HepG2 (cell line): ENCODE data around the gene TCEANC2. TPM values are rescaled to one million over a fixed set of nuclear protein-coding genes. Genes with fewer than 3 reads are reported as not detected.

Source experiments
- ATAC-seq: fragments of 200-7000 bp; cut with Tn5 transposase; 3 replicates; pipeline ENCODE4 v1.9.1; 2020; ENCODE audit warnings: mild to moderate bottlenecking, moderate library complexity
- BruUV-seq: library from RNA; stranded (reverse); fragments of 400-500 nt; replicated peaks from 2 replicates; lab custom pipeline; 2021; lab: Mats Ljungman, UMichigan
- CTCF ChIA-PET: fragments of 300-600 bp; formaldehyde crosslinking; extraction: SDS; loops from one replicate; lab custom pipeline; 2021; ENCODE audit warnings: low total read pairs, inconsistent platforms, low intra/inter-chr PET ratio; lab: Yijun Ruan, JAX
- POLR2A ChIA-PET: fragments of 350-600 bp; sonication (Branson Sonifier 250); formaldehyde crosslinking; loops from one replicate; lab custom pipeline; 2020; ENCODE audit warnings: antibody characterized with exemption, inconsistent platforms; lab: Yijun Ruan, JAX
- DNase-seq: peaks from one replicate; pipeline ENCODE4 v3.0.0-alpha.2; 2015; ENCODE audit warnings: low spot score
- FAIRE-seq: peaks from 3 replicates; lab custom pipeline; 2011; peaks lifted over from hg19 to GRCh38; lab: Jason Lieb, UNC
- H2AFZ ChIP-seq: one replicate; pipeline ENCODE4 v1.6.1; 2011; ENCODE audit warnings: low read length, inconsistent platforms
- H3K27ac ChIP-seq: fragments of 300-600 bp; 3 replicates; pipeline ENCODE4 v1.8.0; 2011; ENCODE audit warnings: mixed run types, mild to moderate bottlenecking, mixed read lengths, low read length, inconsistent platforms; ENCODE audit not compliant: insufficient read depth; ENCODE audit errors: extremely low read length
- H3K27me3 ChIP-seq, 2 experiments: fragments of 200-600 bp in 1 of 2; 2 replicates in 1 of 2; 3 replicates in 1 of 2; pipeline versions ENCODE4 v1.6.0 to v1.8.0; 2011; ENCODE audit warnings: low read length in 2 of 2, mild to moderate bottlenecking in 2 of 2, moderate library complexity in 2 of 2, inconsistent platforms in 1 of 2; ENCODE audit not compliant: insufficient read depth in 2 of 2, control insufficient read depth in 1 of 2
- H3K36me3 ChIP-seq, 2 experiments: fragments of 200-600 bp in 1 of 2; replicated peaks in 1 of 2; 2 replicates in 1 of 2; 3 replicates in 1 of 2; pipeline versions ENCODE4 v1.5.1 to v1.8.0; 2011; ENCODE audit warnings: low read length in 2 of 2, inconsistent platforms in 1 of 2; ENCODE audit not compliant: insufficient read depth in 2 of 2, control insufficient read depth in 1 of 2
- H3K4me1 ChIP-seq: 2 replicates; pipeline ENCODE4 v1.5.1; 2012; ENCODE audit warnings: low read length, inconsistent platforms; ENCODE audit not compliant: insufficient read depth
- H3K4me2 ChIP-seq: 2 replicates; pipeline ENCODE4 v1.6.0; 2011; ENCODE audit warnings: low read depth, low read length, inconsistent platforms
- H3K4me3 ChIP-seq, 3 experiments: fragments of 200-600 bp in 1 of 3; sonication (generic), shearing (Covaris generic) in 1 of 3; replicated peaks in 1 of 3; 2 replicates each; pipeline ENCODE4 v1.5.1; 2011 to 2016; ENCODE audit warnings: low read length in 3 of 3, inconsistent platforms in 2 of 3, low read depth in 2 of 3, mild to moderate bottlenecking in 2 of 3, control low read depth in 1 of 3, mixed read lengths in 1 of 3; ENCODE audit not compliant: insufficient read depth in 1 of 3
- H3K79me2 ChIP-seq: one replicate; pipeline ENCODE4 v1.6.1; 2011; ENCODE audit warnings: low read length, inconsistent platforms; ENCODE audit not compliant: insufficient read depth
- H3K9ac ChIP-seq: 2 replicates; pipeline ENCODE4 v1.6.0; 2011; ENCODE audit warnings: mild to moderate bottlenecking, low read depth, low read length, inconsistent platforms; ENCODE audit not compliant: insufficient read depth
- H3K9me3 ChIP-seq: 2 replicates; pipeline ENCODE4 v1.5.1; 2012; ENCODE audit warnings: mild to moderate bottlenecking, low read length
- H4K20me1 ChIP-seq: 2 replicates; pipeline ENCODE4 v1.6.0; 2011; ENCODE audit warnings: inconsistent platforms, mild to moderate bottlenecking, low read length, moderate library complexity; ENCODE audit not compliant: insufficient read depth
- AKNA ChIP-seq: sonication (generic); formaldehyde crosslinking; IDR thresholded peaks from 2 replicates; pipeline ENCODE4 v1.4.0; 2020; ENCODE audit warnings: missing genetic modification reagents, borderline replicate concordance
- IRX3 ChIP-seq: sonication (generic); formaldehyde crosslinking; IDR thresholded peaks from 2 replicates; pipeline ENCODE4 v1.8.1; 2023; ENCODE audit warnings: mild to moderate bottlenecking, low read depth, missing genetic modification reagents, borderline replicate concordance
- ZNF44 ChIP-seq: sonication (generic); formaldehyde crosslinking; IDR thresholded peaks from 2 replicates; pipeline ENCODE4 v1.5.1; 2020; ENCODE audit warnings: mild to moderate bottlenecking, missing genetic modification reagents
- WGBS: methylation state at CpG from one replicate; pipeline ENCODE4 v1.1.6; 2017; ENCODE audit warnings: low lambda C conversion rate; 5-methylcytosine and 5-hydroxymethylcytosine counted together
- in situ Hi-C: cut with HindIII; loops from 2 replicates; pipeline ENCODE4 v1.10.0; 2017; ENCODE audit warnings: low pct_unique_long_range_greater_than_20kb; ENCODE audit not compliant: extremely low pct_ligation_motif_present
- intact Hi-C: fragments of 100-400 bp; cut with micrococcal nuclease; formaldehyde crosslinking; loops from one replicate; pipeline ENCODE4 v1.10.0; 2022; ENCODE audit not compliant: unreplicated experiment
- polyA plus RNA-seq, 8 experiments: library from polyadenylated mRNA; depleted of rRNA in 3 of 8; stranded (reverse) in 7 of 8; unstranded in 1 of 8; fragments of >200 nt; fragmentation: Illumina TruSeq in 4 of 8; extraction: Trizol in 4 of 8; gene quantifications; 2 replicates each; pipeline versions ENCODE4 v1.2.1 to v1.2.3, GENCODE V29; 2011 to 2016; ENCODE audit warnings: low read depth in 4 of 8, missing spikeins in 1 of 8, mixed read lengths in 1 of 8; ENCODE audit not compliant: insufficient read depth in 1 of 8
- total RNA-seq, 5 experiments: library from RNA; depleted of rRNA; stranded (reverse); fragments of >200 nt; fragmentation: Illumina TruSeq; extraction: Trizol; gene quantifications; 2 replicates each; pipeline ENCODE4 v1.2.3, GENCODE V29; 2016; ENCODE audit warnings: low read depth in 1 of 5

Gene TCEANC2
- total and polyA plus RNA-seq, 2 of the 13 experiments (the other 11 are each of a cell fraction or from before 2014, with no cell fraction given), result 3.8 to 5.0 TPM

GRCh38 chr1:54149734-54150133 lies 96.3 kb downstream of the TCEANC2 start (continued):
- TF ChIP-seq AKNA (CRISPR knock-in tag) (no peak), ZNF44 (CRISPR knock-in tag) (no peak)

GRCh38 chr1:54151013-54151412 lies 97.6 kb downstream of the TCEANC2 start:
- no TSS peak for BruUV-seq
- Histone ChIP-seq H3K36me3 (no peaks in the 10 kb centered on the region), H4K20me1 (no peaks in the 10 kb centered on the region), H3K4me2 (no peak overlapping the region), H3K9me3 (no peaks in the 10 kb centered on the region), H3K79me2 (no peaks in the 10 kb centered on the region), H3K4me3 (no peak overlapping the region), H3K9ac (no peak overlapping the region), H3K27me3 (peaks cover 0 to 1% of the 10 kb centered on the region in 2 experiments; a peak in 1 of 5 replicates), H2AFZ (no peak overlapping the region), H3K27ac (no peak overlapping the region), H3K4me1 (peaks cover 11% of the 10 kb centered on the region)
- FAIRE-seq, result no peak
- ChIA-PET POLR2A (no interaction called here), CTCF (no interaction called here)
- no peak for DNase-seq
- WGBS, result 30% methylated on average over 5 of the region's 5 CpGs
- intact Hi-C loops, result no loop called here
- no peak for TF ChIP-seq IRX3 (CRISPR knock-in tag)
- peak; percentile 13; the same call in 1 of the 3 replicates for ATAC-seq
- in situ Hi-C loops, result no loop called here
